Astrocyte of the cerebellum (primary cell): ENCODE measurements around the gene FBLN2.
A peak's percentile ranks its signal among the peaks of the same experiment; 100 is the strongest.

Source experiments
- DNase-seq: peaks from one replicate; pipeline ENCODE4 v3.0.0-alpha.2; 2011; ENCODE audit warnings: low read depth
- H3K4me3 ChIP-seq: 2 replicates; pipeline ENCODE4 v1.5.1; 2011; ENCODE audit warnings: mild to moderate bottlenecking, low read depth, low read length, moderate library complexity
- CTCF ChIP-seq: IDR thresholded peaks from 2 replicates; pipeline ENCODE4 v1.5.1; 2012; ENCODE audit warnings: low read length, low read depth, moderate library complexity, mild to moderate bottlenecking; ENCODE audit errors: missing control alignments
- in situ Hi-C: cut with HindIII; loops from 2 replicates; pipeline ENCODE4 v1.10.0; 2017; ENCODE audit warnings: low sequenced_read_pairs

Gene FBLN2

GRCh38 chr3:13579063-13579462, 30.1 kb downstream of the FBLN2 start:
- in situ Hi-C loops, result no loop called here
- TF ChIP-seq CTCF, result no peak
- peak; percentile 20 for DNase-seq
- H3K4me3 ChIP-seq, result no peak overlapping the region

GRCh38 chr3:13580256-13581023, 31.5 kb downstream of the FBLN2 start:
- TF ChIP-seq CTCF, result no peak
- no peak overlapping the region for H3K4me3 ChIP-seq
- no peak for DNase-seq
- in situ Hi-C loops, result no loop called here

GRCh38 chr3:13581485-13582365, 32.8 kb downstream of the FBLN2 start:
- DNase-seq, result peak; percentile 69
- no peak for TF ChIP-seq CTCF
- no peak overlapping the region for H3K4me3 ChIP-seq
- in situ Hi-C loops, result no loop called here

GRCh38 chr3:13582366-13583250, 33.7 kb downstream of the FBLN2 start:
- DNase-seq, result no peak
- in situ Hi-C loops, result no loop called here
- no peak overlapping the region for H3K4me3 ChIP-seq
- TF ChIP-seq CTCF, result no peak

GRCh38 chr3:13583251-13584180, 34.6 kb downstream of the FBLN2 start:
- no peak for DNase-seq
- TF ChIP-seq CTCF, result no peak
- in situ Hi-C loops, result no loop called here
- no peak overlapping the region for H3K4me3 ChIP-seq
